ENCODE measurements around the gene CYTH3. TPM values are rescaled to one million over a fixed set of nuclear protein-coding genes. Genes with fewer than 3 reads are reported as not detected.

CYTH3 gene
- polyA plus RNA-seq, 1 donor (not counting 4 experiments of a cell fraction or from before 2014, with no cell fraction given), result 28.4 TPM

DNA sequence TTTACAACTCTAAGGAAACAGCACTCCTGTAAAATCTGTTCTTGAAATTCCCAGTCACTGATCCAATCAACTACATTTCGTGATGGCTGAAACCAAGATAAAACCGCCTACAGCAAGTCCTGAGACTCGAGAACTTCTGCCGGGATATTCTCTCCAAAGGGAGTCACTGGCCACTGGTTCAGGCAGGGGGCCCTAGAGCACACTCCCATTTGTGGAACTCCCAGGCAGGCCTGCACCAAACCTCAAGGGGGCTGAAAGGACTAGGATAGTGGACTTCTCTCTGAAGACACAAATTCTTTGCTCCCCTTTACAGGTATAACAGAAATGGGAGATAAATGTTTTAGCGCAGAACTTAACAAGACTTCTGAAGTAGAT, 16.3 kb downstream of the CYTH3 start:
- H3K4me3 ChIP-seq (ENCODE audit: control insufficient read depth in 2 of 3, extremely low read depth in 1 of 3, insufficient read depth in 2 of 3, low read depth in 1 of 3, low read length in 3 of 3), result no peak overlapping the region
- H3K79me2 ChIP-seq (ENCODE audit: control insufficient read depth, insufficient read depth, low read length), result peaks cover 88% of the 10 kb centered on the region
- no peaks in the 10 kb centered on the region for H3K36me3 ChIP-seq (ENCODE audit: control insufficient read depth in 2 of 2, extremely low read depth in 1 of 2, insufficient read depth in 2 of 2, low read length in 2 of 2)
- no peaks in the 10 kb centered on the region for H3K9me1 ChIP-seq (ENCODE audit: control insufficient read depth, extremely low read depth, insufficient read depth, low read length)
- dilution Hi-C loops (cut with MboI; ENCODE audit: extremely low pct_ligation_motif_present, low sequenced_read_pairs), result no loop called here
- no peak overlapping the region for H3K9ac ChIP-seq (ENCODE audit: control insufficient read depth, extremely low read depth, insufficient read depth, low read length)
- H3K4me2 ChIP-seq (ENCODE audit: control insufficient read depth, extremely low read depth, insufficient read depth, low read depth, low read length), result no peak overlapping the region
- TF ChIP-seq EZH2 (IDR thresholded peaks at IDR 0.05; ENCODE audit: low read length), result no peak
- TF ChIP-seq, protein P1, sequence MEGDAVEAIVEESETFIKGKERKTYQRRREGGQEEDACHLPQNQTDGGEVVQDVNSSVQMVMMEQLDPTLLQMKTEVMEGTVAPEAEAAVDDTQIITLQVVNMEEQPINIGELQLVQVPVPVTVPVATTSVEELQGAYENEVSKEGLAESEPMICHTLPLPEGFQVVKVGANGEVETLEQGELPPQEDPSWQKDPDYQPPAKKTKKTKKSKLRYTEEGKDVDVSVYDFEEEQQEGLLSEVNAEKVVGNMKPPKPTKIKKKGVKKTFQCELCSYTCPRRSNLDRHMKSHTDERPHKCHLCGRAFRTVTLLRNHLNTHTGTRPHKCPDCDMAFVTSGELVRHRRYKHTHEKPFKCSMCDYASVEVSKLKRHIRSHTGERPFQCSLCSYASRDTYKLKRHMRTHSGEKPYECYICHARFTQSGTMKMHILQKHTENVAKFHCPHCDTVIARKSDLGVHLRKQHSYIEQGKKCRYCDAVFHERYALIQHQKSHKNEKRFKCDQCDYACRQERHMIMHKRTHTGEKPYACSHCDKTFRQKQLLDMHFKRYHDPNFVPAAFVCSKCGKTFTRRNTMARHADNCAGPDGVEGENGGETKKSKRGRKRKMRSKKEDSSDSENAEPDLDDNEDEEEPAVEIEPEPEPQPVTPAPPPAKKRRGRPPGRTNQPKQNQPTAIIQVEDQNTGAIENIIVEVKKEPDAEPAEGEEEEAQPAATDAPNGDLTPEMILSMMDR (optimal IDR thresholded peaks at IDR 0.05 in 1 of 3, IDR thresholded peaks at IDR 0.05 in 1 of 3, conservative IDR thresholded peaks at IDR 0.05 in 1 of 3; ENCODE audit: extremely low read depth in 1 of 3, insufficient read depth in 2 of 3, low read length in 3 of 3), result peak in 1 of 3 experiments; percentile 11
- FAIRE-seq (no peak), DNase-seq (ENCODE audit: low read depth, low spot score) (no peak)
- H3K27me3 ChIP-seq (ENCODE audit: control insufficient read depth, extremely low read depth, insufficient read depth, low read length), result no peaks in the 10 kb centered on the region
- H3K4me1 ChIP-seq (ENCODE audit: control insufficient read depth, extremely low read depth, insufficient read depth, low read length), result peaks cover 10% of the 10 kb centered on the region
- no peak overlapping the region for H2AFZ ChIP-seq (ENCODE audit: control insufficient read depth, low read length)
- H3K27ac ChIP-seq (ENCODE audit: control insufficient read depth, insufficient read depth, low read length), result no peak overlapping the region
- H3K9me3 ChIP-seq (ENCODE audit: control insufficient read depth, low read depth, low read length), result no peaks in the 10 kb centered on the region
- H4K20me1 ChIP-seq (ENCODE audit: control insufficient read depth, extremely low read depth, insufficient read depth, low read length), result peaks cover 7% of the 10 kb centered on the region

DNA sequence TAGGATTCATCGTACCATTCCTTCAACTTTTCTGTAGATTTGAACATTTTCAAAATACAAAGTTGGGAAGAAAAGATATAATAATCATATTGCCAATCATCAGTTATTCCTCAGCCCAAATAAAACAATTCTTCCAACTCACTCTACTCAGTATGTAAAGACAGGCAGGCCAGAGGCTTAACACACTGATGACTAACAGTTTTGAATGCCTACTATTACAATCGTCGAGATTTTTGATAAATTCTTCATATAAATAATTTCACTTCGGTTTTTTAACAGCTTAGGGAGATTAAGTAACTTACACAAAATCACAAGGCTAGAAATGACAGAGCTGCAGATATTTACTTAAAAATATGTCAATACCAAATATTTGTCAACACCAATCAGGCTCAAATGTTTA, 17.6 kb downstream of the CYTH3 start:
- TF ChIP-seq, protein P1 (optimal IDR thresholded peaks at IDR 0.05 in 1 of 3, IDR thresholded peaks at IDR 0.05 in 1 of 3, conservative IDR thresholded peaks at IDR 0.05 in 1 of 3; ENCODE audit: extremely low read depth in 1 of 3, insufficient read depth in 2 of 3, low read length in 3 of 3), result no peak
- TF ChIP-seq EZH2 (IDR thresholded peaks at IDR 0.05; ENCODE audit: low read length), result no peak
- H2AFZ ChIP-seq (ENCODE audit: control insufficient read depth, low read length), result no peak overlapping the region
- no peak overlapping the region for H3K4me3 ChIP-seq (ENCODE audit: control insufficient read depth in 2 of 3, extremely low read depth in 1 of 3, insufficient read depth in 2 of 3, low read depth in 1 of 3, low read length in 3 of 3)
- dilution Hi-C loops (cut with MboI; ENCODE audit: extremely low pct_ligation_motif_present, low sequenced_read_pairs), result no loop called here
- H3K36me3 ChIP-seq (ENCODE audit: control insufficient read depth in 2 of 2, extremely low read depth in 1 of 2, insufficient read depth in 2 of 2, low read length in 2 of 2), result no peaks in the 10 kb centered on the region
- DNase-seq (ENCODE audit: low read depth, low spot score) (no peak), FAIRE-seq (no peak)
- no peaks in the 10 kb centered on the region for H3K27me3 ChIP-seq (ENCODE audit: control insufficient read depth, extremely low read depth, insufficient read depth, low read length)
- no peak overlapping the region for H3K9ac ChIP-seq (ENCODE audit: control insufficient read depth, extremely low read depth, insufficient read depth, low read length)
- no peaks in the 10 kb centered on the region for H3K9me3 ChIP-seq (ENCODE audit: control insufficient read depth, low read depth, low read length)
- H3K4me2 ChIP-seq (ENCODE audit: control insufficient read depth, extremely low read depth, insufficient read depth, low read depth, low read length), result no peak overlapping the region
- H3K9me1 ChIP-seq (ENCODE audit: control insufficient read depth, extremely low read depth, insufficient read depth, low read length), result peaks cover 2% of the 10 kb centered on the region
- peaks cover 21% of the 10 kb centered on the region for H3K4me1 ChIP-seq (ENCODE audit: control insufficient read depth, extremely low read depth, insufficient read depth, low read length)
- no peaks in the 10 kb centered on the region for H4K20me1 ChIP-seq (ENCODE audit: control insufficient read depth, extremely low read depth, insufficient read depth, low read length)
- no peak overlapping the region for H3K27ac ChIP-seq (ENCODE audit: control insufficient read depth, insufficient read depth, low read length)
- H3K79me2 ChIP-seq (ENCODE audit: control insufficient read depth, insufficient read depth, low read length), result peaks cover 83% of the 10 kb centered on the region
